ENCODE data around the gene ARV1.
A peak's percentile ranks its signal among the peaks of the same experiment; 100 is the strongest.
"Not testable (repeated sequence)": the region's sequence is repeated elsewhere in the genome, so short reads cannot be mapped to it uniquely, and the experiment has no call there.

Gene ARV1

GRCh38 chr1:231020139-231020601 lies 41.3 kb downstream of the ARV1 start:
- DNase-seq (ENCODE audit: low spot score) = no peak

GRCh38 chr1:231020816-231021215 lies 41.9 kb downstream of the ARV1 start:
- DNase-seq (ENCODE audit: low spot score) = no peak

GRCh38 chr1:231021540-231022031 lies 42.7 kb downstream of the ARV1 start:
- no peak for DNase-seq (ENCODE audit: low spot score)

GRCh38 chr1:231022543-231022942 lies 43.6 kb downstream of the ARV1 start:
- not testable (repeated sequence) for DNase-seq (ENCODE audit: low spot score)

- DNase-seq (ENCODE audit: low spot score) = no peak
Observed at GRCh38 chr1:231023150-231023549, 44.3 kb downstream of the ARV1 start.

GRCh38 chr1:231026576-231026975 lies 47.7 kb downstream of the ARV1 start:
- no peak for DNase-seq (ENCODE audit: low spot score)

GRCh38 chr1:231027136-231027925 lies 48.4 kb downstream of the ARV1 start:
- DNase-seq (ENCODE audit: low spot score) = no peak

- DNase-seq (ENCODE audit: low spot score) = no peak
Observed at GRCh38 chr1:231027971-231028370, 49.1 kb downstream of the ARV1 start.

- DNase-seq (ENCODE audit: low spot score) = no peak
Observed at GRCh38 chr1:231028682-231029081, 49.8 kb downstream of the ARV1 start.

GRCh38 chr1:231029247-231029646 lies 50.4 kb downstream of the ARV1 start:
- not testable (repeated sequence) for DNase-seq (ENCODE audit: low spot score)

GRCh38 chr1:231029841-231030240 lies 50.9 kb downstream of the ARV1 start:
- no peak for DNase-seq (ENCODE audit: low spot score)

- DNase-seq (ENCODE audit: low spot score) = no peak
Observed at GRCh38 chr1:231032963-231033362, 54.1 kb downstream of the ARV1 start.

- DNase-seq (ENCODE audit: low spot score) = no peak
Observed at GRCh38 chr1:231035799-231036198, 56.9 kb downstream of the ARV1 start.

- no peak for DNase-seq (ENCODE audit: low spot score)
Observed at GRCh38 chr1:231036416-231036815, 57.5 kb downstream of the ARV1 start.

GRCh38 chr1:231037585-231038517 lies 59.0 kb downstream of the ARV1 start:
- DNase-seq (ENCODE audit: low spot score) = no peak

- peak; percentile 66 for DNase-seq (ENCODE audit: low spot score)
Observed at GRCh38 chr1:231039161-231040018, 60.5 kb downstream of the ARV1 start.

- DNase-seq (ENCODE audit: low spot score) = peak; percentile 88
Observed at GRCh38 chr1:231040019-231040799, 61.3 kb downstream of the ARV1 start, which contains the start of gene FAM89A. Gene FAM89A, minus strand, starts transcription at chr1:231040254. Its CDS starts 43 bp downstream, at chr1:231040211.

- DNase-seq (ENCODE audit: low spot score) = peak; percentile 77
Observed at GRCh38 chr1:231040800-231041718, 62.2 kb downstream of the ARV1 start.

GRCh38 chr1:231041719-231042261 lies 62.9 kb downstream of the ARV1 start:
- DNase-seq (ENCODE audit: low spot score) = no peak
